OCI-LY7 (cell line): ENCODE measurements around the gene NME3. TPM values are rescaled to one million over a fixed set of nuclear protein-coding genes. Genes with fewer than 3 reads are reported as not detected.

Experiments
- BruUV-seq: library from RNA; stranded (reverse); fragments of 400-500 nt; replicated peaks from 2 replicates; lab custom pipeline; 2021; lab: Mats Ljungman, UMichigan
- CTCF ChIA-PET: fragments of 300-600 bp; sonication (Branson Sonifier 250); formaldehyde crosslinking; loops from one replicate; lab custom pipeline; 2022; ENCODE audit warnings: antibody characterized with exemption; ENCODE audit not compliant: unreplicated experiment; lab: Charles Lee
- POLR2A ChIA-PET: fragments of 300-600 bp; sonication (Branson Sonifier 250); formaldehyde crosslinking; loops from one replicate; lab custom pipeline; 2022; ENCODE audit warnings: antibody characterized with exemption; lab: Charles Lee
- DNase-seq: peaks from one replicate; pipeline ENCODE4 v3.0.0-alpha.2; 2015; ENCODE audit warnings: low spot score
- H2AFZ ChIP-seq: fragments of 200-600 bp; sonication (generic), shearing (Covaris generic); 2 replicates; pipeline ENCODE4 v1.6.1; 2014; ENCODE audit warnings: mild to moderate bottlenecking, antibody characterized with exemption, low read length, moderate library complexity
- H3K27ac ChIP-seq: fragments of 200-600 bp; sonication (generic); 2 replicates; pipeline ENCODE4 v1.5.1; 2014; ENCODE audit warnings: mixed run types, low read depth, mild to moderate bottlenecking, moderate library complexity, low read length, inconsistent platforms; ENCODE audit not compliant: poor library complexity, severe bottlenecking
- H3K36me3 ChIP-seq: fragments of 200-600 bp; sonication (generic); 2 replicates; pipeline ENCODE4 v1.6.1; 2014; ENCODE audit warnings: mild to moderate bottlenecking, antibody characterized with exemption, low read length, moderate library complexity, mixed read lengths; ENCODE audit not compliant: insufficient read depth
- H3K4me1 ChIP-seq: fragments of 200-600 bp; sonication (generic); 2 replicates; pipeline ENCODE4 v1.5.1; 2014; ENCODE audit warnings: mild to moderate bottlenecking, low read length; ENCODE audit not compliant: insufficient read depth, poor library complexity, severe bottlenecking
- H3K4me2 ChIP-seq: fragments of 200-600 bp; sonication (generic); 2 replicates; pipeline ENCODE4 v1.6.1; 2014; ENCODE audit warnings: mild to moderate bottlenecking, low read length
- H3K4me3 ChIP-seq: fragments of 200-600 bp; sonication (generic); 2 replicates; pipeline ENCODE4 v1.5.1; 2014; ENCODE audit warnings: mild to moderate bottlenecking, low read depth, low read length; ENCODE audit not compliant: poor library complexity, severe bottlenecking
- H3K79me2 ChIP-seq: fragments of 200-600 bp; sonication (generic); 2 replicates; pipeline ENCODE4 v1.6.1; 2016; ENCODE audit warnings: low read depth, mild to moderate bottlenecking, low read length, moderate library complexity, mixed read lengths; ENCODE audit not compliant: insufficient read depth
- H3K9me2 ChIP-seq: fragments of 200-600 bp; sonication (generic); 2 replicates; pipeline ENCODE4 v1.6.1; 2016; ENCODE audit warnings: mild to moderate bottlenecking, low read length, mixed read lengths; ENCODE audit not compliant: insufficient read depth
- H3K9me3 ChIP-seq: fragments of 200-600 bp; sonication (generic); 2 replicates; pipeline ENCODE4 v1.6.1; 2014; ENCODE audit warnings: mild to moderate bottlenecking, mixed run types, low read length, mixed read lengths
- H4K20me1 ChIP-seq: fragments of 200-600 bp; sonication (generic); 2 replicates; pipeline ENCODE4 v1.6.1; 2014; ENCODE audit warnings: mild to moderate bottlenecking, antibody characterized with exemption, low read length, moderate library complexity, mixed read lengths; ENCODE audit not compliant: insufficient read depth
- CTCF ChIP-seq: fragments of 200-600 bp; sonication (generic); conservative IDR thresholded peaks from 2 replicates; pipeline ENCODE4 v1.5.1; 2014; ENCODE audit warnings: mild to moderate bottlenecking, antibody characterized with exemption, low read length, moderate library complexity, mixed read lengths
- EZH2phosphoT487 ChIP-seq: fragments of 200-600 bp; sonication (generic); IDR thresholded peaks from 2 replicates; pipeline ENCODE4 v1.6.1; 2018; ENCODE audit warnings: low read depth, borderline replicate concordance, mild to moderate bottlenecking, mixed run types, antibody characterized with exemption, low read length, moderate library complexity, mixed read lengths
- intact Hi-C: fragments of 100-400 bp; cut with micrococcal nuclease; formaldehyde crosslinking; loops from one replicate; pipeline ENCODE4 v1.10.0; 2022; ENCODE audit not compliant: unreplicated experiment
- total RNA-seq, 2 experiments: library from RNA; depleted of rRNA in 1 of 2; stranded (reverse); fragments of >200 nt in 1 of 2; shearing (Covaris generic) in 1 of 2; gene quantifications; 2 replicates each; pipeline ENCODE4 v1.2.3, GENCODE V29; 2014 to 2022

Gene NME3
- total RNA-seq, 2 experiments from 2014 or later, result 34.8 to 54.5 TPM

- Histone ChIP-seq H3K4me2 (no peak overlapping the region), H4K20me1 (no peaks in the 10 kb centered on the region), H3K9me3 (no peaks in the 10 kb centered on the region), H3K79me2 (no peaks in the 10 kb centered on the region), H3K27ac (no peak overlapping the region), H3K9me2 (no peaks in the 10 kb centered on the region), H3K4me3 (no peak overlapping the region), H3K4me1 (peaks cover 4% of the 10 kb centered on the region), H3K36me3 (no peaks in the 10 kb centered on the region), H2AFZ (no peak overlapping the region)
- intact Hi-C loops, result no loop called here
- DNase-seq, result no peak
- BruUV-seq, result no TSS peak
- CTCF ChIA-PET, result no interaction called here
- no peak for TF ChIP-seq EZH2phosphoT487
- no peak for TF ChIP-seq CTCF
- POLR2A ChIA-PET, result no interaction called here
Observed at GRCh38 chr16:1820096-1820945, 49.0 kb upstream of the NME3 start.

GRCh38 chr16:1819611-1820010 lies 48.3 kb upstream of the NME3 start:
- Histone ChIP-seq H3K4me1 (peaks cover 4% of the 10 kb centered on the region), H3K36me3 (no peaks in the 10 kb centered on the region), H3K9me3 (no peaks in the 10 kb centered on the region), H2AFZ (no peak overlapping the region), H3K9me2 (no peaks in the 10 kb centered on the region), H3K79me2 (no peaks in the 10 kb centered on the region), H3K27ac (no peak overlapping the region), H4K20me1 (no peaks in the 10 kb centered on the region), H3K4me2 (no peak overlapping the region), H3K4me3 (no peak overlapping the region)
- BruUV-seq, result no TSS peak
- intact Hi-C loops, result no loop called here
- DNase-seq, result no peak
- TF ChIP-seq EZH2phosphoT487 (no peak), CTCF (no peak)
- POLR2A ChIA-PET, result no interaction called here
- CTCF ChIA-PET, result no interaction called here

GRCh38 chr16:1818873-1819525 lies 47.7 kb upstream of the NME3 start:
- Histone ChIP-seq H3K36me3 (no peaks in the 10 kb centered on the region), H3K4me2 (no peak overlapping the region), H4K20me1 (no peaks in the 10 kb centered on the region), H3K79me2 (no peaks in the 10 kb centered on the region), H2AFZ (no peak overlapping the region), H3K9me3 (no peaks in the 10 kb centered on the region), H3K9me2 (no peaks in the 10 kb centered on the region), H3K4me3 (no peak overlapping the region), H3K4me1 (no peaks in the 10 kb centered on the region), H3K27ac (no peak overlapping the region)
- no peak for DNase-seq
- TF ChIP-seq CTCF, result no peak
- no peak for TF ChIP-seq EZH2phosphoT487
- CTCF ChIA-PET, result no interaction called here
- POLR2A ChIA-PET, result no interaction called here
- intact Hi-C loops, result no loop called here
- BruUV-seq, result no TSS peak
